Calu3 (cell line): Measurements from ENCODE around the gene UCN2. TPM values are rescaled to one million over a fixed set of nuclear protein-coding genes. Genes with fewer than 3 reads are reported as not detected.

Source experiments
- BruUV-seq: library from RNA; stranded (reverse); fragments of 400-500 nt; replicated peaks from 2 replicates; lab custom pipeline; 2021; lab: Mats Ljungman, UMichigan
- CTCF ChIA-PET: fragments of 300-600 bp; sonication (Branson Sonifier 250); formaldehyde crosslinking; loops from one replicate; lab custom pipeline; 2022; ENCODE audit warnings: antibody characterized with exemption; lab: Charles Lee
- DNase-seq: peaks from one replicate; pipeline ENCODE4 v3.0.0; 2022
- H3K27ac Mint-ChIP-seq: one replicate; pipeline ENCODE4 v1.8.0; 2022; ENCODE audit warnings: mixed read lengths; ENCODE audit not compliant: unreplicated experiment
- H3K27me3 Mint-ChIP-seq: one replicate; pipeline ENCODE4 v1.8.0; 2022; ENCODE audit warnings: mixed read lengths; ENCODE audit not compliant: unreplicated experiment
- H3K36me3 Mint-ChIP-seq: one replicate; pipeline ENCODE4 v1.8.0; 2022; ENCODE audit warnings: mild to moderate bottlenecking, moderate library complexity, mixed read lengths; ENCODE audit not compliant: insufficient read depth, unreplicated experiment
- H3K4me1 Mint-ChIP-seq: one replicate; pipeline ENCODE4 v1.8.0; 2022; ENCODE audit warnings: mild to moderate bottlenecking, low read depth, mixed read lengths; ENCODE audit not compliant: unreplicated experiment
- H3K4me3 Mint-ChIP-seq: one replicate; pipeline ENCODE4 v1.8.0; 2022; ENCODE audit warnings: mild to moderate bottlenecking, low read depth, moderate library complexity, mixed read lengths; ENCODE audit not compliant: unreplicated experiment
- H3K9me3 Mint-ChIP-seq: one replicate; pipeline ENCODE4 v1.8.0; 2022; ENCODE audit warnings: low read depth, mixed read lengths; ENCODE audit not compliant: unreplicated experiment
- CTCF ChIP-seq: fragments of 200-600 bp; IDR thresholded peaks from one replicate; pipeline ENCODE4 v1.8.0; 2022; ENCODE audit warnings: antibody characterized with exemption; ENCODE audit not compliant: unreplicated experiment
- intact Hi-C: fragments of 100-400 bp; cut with micrococcal nuclease; formaldehyde crosslinking; loops from one replicate; pipeline ENCODE4 v1.10.0; 2022; ENCODE audit not compliant: unreplicated experiment
- total RNA-seq: library from RNA; stranded (reverse); gene quantifications from 2 replicates; pipeline ENCODE4 v1.2.3, GENCODE V29; 2022

Gene UCN2
- total RNA-seq, 1 experiment from 2014 or later, result 0.94 TPM

- intact Hi-C loops, result no loop called here
- Mint-ChIP-seq H3K36me3 (no peaks in the 10 kb centered on the region), H3K9me3 (no peaks in the 10 kb centered on the region), H3K4me3 (no peak overlapping the region), H3K27me3 (no peaks in the 10 kb centered on the region), H3K4me1 (no peaks in the 10 kb centered on the region), H3K27ac (no peak overlapping the region)
- BruUV-seq, result no TSS peak
- no peak for DNase-seq
- TF ChIP-seq CTCF, result no peak
- CTCF ChIA-PET, result no interaction called here
Observed at GRCh38 chr3:48571938-48572337, 8.4 kb upstream of the UCN2 start.

DNA sequence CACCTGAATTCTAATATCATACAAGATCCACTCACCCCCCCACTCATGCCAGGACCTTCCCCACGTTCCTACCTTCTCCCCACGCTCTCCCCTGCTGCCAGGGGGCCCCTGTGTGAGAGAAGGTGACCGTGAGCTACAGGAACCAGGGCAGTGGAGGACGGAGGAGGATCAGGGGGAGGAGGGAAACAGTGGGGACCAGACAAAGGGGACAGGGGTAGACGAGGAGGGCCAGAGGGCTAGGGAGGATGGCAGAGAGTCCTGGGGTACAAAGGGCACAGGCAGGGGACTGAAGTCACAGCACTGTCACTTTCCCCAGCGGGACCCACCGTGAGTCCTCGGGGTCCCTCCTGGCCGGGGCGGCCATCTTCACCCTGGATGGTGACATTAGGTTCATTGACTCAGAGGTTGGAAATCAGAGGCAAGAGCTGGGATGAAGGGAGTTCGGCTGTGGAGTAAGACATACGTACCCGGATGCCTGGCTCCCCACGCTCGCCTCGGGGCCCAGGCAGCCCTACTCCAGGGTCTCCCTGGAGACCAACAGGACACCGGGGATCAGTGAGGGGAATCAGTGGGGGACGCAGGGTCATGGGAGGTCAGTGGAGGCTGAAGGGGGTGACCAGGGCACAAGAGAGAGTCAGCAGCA, 6.3 kb upstream of the UCN2 start:
- no peaks in the 10 kb centered on the region for H3K27me3 Mint-ChIP-seq
- no peaks in the 10 kb centered on the region for H3K36me3 Mint-ChIP-seq
- no TSS peak for BruUV-seq
- no peak overlapping the region for H3K4me3 Mint-ChIP-seq
- TF ChIP-seq CTCF, result no peak
- intact Hi-C loops, result no loop called here
- CTCF ChIA-PET, result interaction anchor here (0.5 kb wide), 1 partner anchor 26 kb away, joined by 4 read pairs; no protein-coding TSS in a partner anchor
- H3K27ac Mint-ChIP-seq, result no peak overlapping the region
- DNase-seq, result no peak
- H3K9me3 Mint-ChIP-seq, result no peaks in the 10 kb centered on the region
- H3K4me1 Mint-ChIP-seq, result peaks cover 11% of the 10 kb centered on the region

- CTCF ChIA-PET, result interaction anchor here (0.5 kb wide), 1 partner anchor 25 kb away, joined by 4 read pairs; no protein-coding TSS in a partner anchor
- no TSS peak for BruUV-seq
- intact Hi-C loops, result no loop called here
- TF ChIP-seq CTCF, result no peak
- no peaks in the 10 kb centered on the region for H3K36me3 Mint-ChIP-seq
- no peaks in the 10 kb centered on the region for H3K27me3 Mint-ChIP-seq
- peaks cover 12% of the 10 kb centered on the region for H3K4me1 Mint-ChIP-seq
- H3K4me3 Mint-ChIP-seq, result no peak overlapping the region
- no peak for DNase-seq
- H3K9me3 Mint-ChIP-seq, result no peaks in the 10 kb centered on the region
- H3K27ac Mint-ChIP-seq, result no peak overlapping the region
Observed at GRCh38 chr3:48569400-48569799, 5.8 kb upstream of the UCN2 start.

DNA sequence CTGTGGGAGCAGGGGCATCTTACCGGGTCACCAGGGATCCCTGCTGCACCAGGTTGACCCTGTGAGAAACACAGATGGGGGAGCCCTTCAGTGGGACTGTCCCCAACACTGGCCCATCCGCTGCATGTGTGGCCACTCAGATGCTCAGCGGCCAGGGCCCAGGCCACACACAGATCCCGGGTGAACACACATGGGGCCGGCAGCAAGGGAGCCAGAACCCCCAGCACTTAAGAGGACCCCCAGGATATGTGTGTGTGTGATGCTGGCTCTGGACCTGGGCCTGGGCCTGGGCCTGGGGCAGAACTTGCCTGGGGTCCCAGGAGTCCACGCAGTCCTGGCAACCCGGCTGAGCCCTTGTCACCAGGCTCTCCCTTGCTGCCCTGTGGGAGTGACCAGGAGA, 4.9 kb upstream of the UCN2 start:
- BruUV-seq, result no TSS peak
- DNase-seq, result no peak
- CTCF ChIA-PET, result no interaction called here
- Mint-ChIP-seq H3K36me3 (peaks cover 5% of the 10 kb centered on the region), H3K9me3 (no peaks in the 10 kb centered on the region), H3K27ac (no peak overlapping the region), H3K4me1 (peaks cover 22% of the 10 kb centered on the region), H3K4me3 (no peak overlapping the region), H3K27me3 (no peaks in the 10 kb centered on the region)
- no peak for TF ChIP-seq CTCF
- intact Hi-C loops, result no loop called here
